HG03565 (cell line): ENCODE results near the gene IGFBP7.

Source experiments
- ATAC-seq: cut with Tn5 transposase; IDR thresholded peaks from one replicate; pipeline ENCODE4 v1.9.1; 2021; ENCODE audit warnings: mild to moderate bottlenecking, moderate library complexity; ENCODE audit not compliant: unreplicated experiment

Gene IGFBP7

GRCh38 chr4:57109847-57110639, at the start of gene IGFBP7:
Gene IGFBP7 (minus strand): TSS chr4:57110385. CDS start chr4:57110351, 34 bp downstream.
- no peak for ATAC-seq

GRCh38 chr4:57159866-57160265, 49.7 kb upstream of the IGFBP7 start:
- no peak for ATAC-seq

GRCh38 chr4:57158762-57159161, 48.6 kb upstream of the IGFBP7 start:
- no peak for ATAC-seq

- no peak for ATAC-seq
Observed at GRCh38 chr4:57158221-57158620, 48.0 kb upstream of the IGFBP7 start.

- ATAC-seq = no peak
Observed at GRCh38 chr4:57157596-57158137, 47.5 kb upstream of the IGFBP7 start.

- ATAC-seq = no peak
Observed at GRCh38 chr4:57156242-57156990, 46.2 kb upstream of the IGFBP7 start.

- no peak for ATAC-seq
Observed at GRCh38 chr4:57154926-57155325, 44.7 kb upstream of the IGFBP7 start.

- no peak for ATAC-seq
Observed at GRCh38 chr4:57154191-57154590, 44.0 kb upstream of the IGFBP7 start.

- ATAC-seq = no peak
Observed at GRCh38 chr4:57153207-57153606, 43.0 kb upstream of the IGFBP7 start.

- ATAC-seq = no peak
Observed at GRCh38 chr4:57151481-57151880, 41.3 kb upstream of the IGFBP7 start.

GRCh38 chr4:57149833-57150232, 39.6 kb upstream of the IGFBP7 start:
- no peak for ATAC-seq

- no peak for ATAC-seq
Observed at GRCh38 chr4:57148831-57149505, 38.8 kb upstream of the IGFBP7 start.

GRCh38 chr4:57148177-57148576, 38.0 kb upstream of the IGFBP7 start:
- ATAC-seq = no peak

- no peak for ATAC-seq
Observed at GRCh38 chr4:57147335-57148060, 37.3 kb upstream of the IGFBP7 start.

- ATAC-seq = no peak
Observed at GRCh38 chr4:57146444-57146843, 36.3 kb upstream of the IGFBP7 start.

GRCh38 chr4:57144466-57144865, 34.3 kb upstream of the IGFBP7 start:
- no peak for ATAC-seq

- ATAC-seq = no peak
Observed at GRCh38 chr4:57139783-57140182, 29.6 kb upstream of the IGFBP7 start.

GRCh38 chr4:57137261-57137660, 27.1 kb upstream of the IGFBP7 start:
- ATAC-seq = no peak

GRCh38 chr4:57136281-57136680, 26.1 kb upstream of the IGFBP7 start:
- no peak for ATAC-seq

GRCh38 chr4:57132743-57133137, 22.6 kb upstream of the IGFBP7 start:
- no peak for ATAC-seq
